Measurements from ENCODE around the gene TROAP. TPM values are rescaled to one million over a fixed set of nuclear protein-coding genes. Genes with fewer than 3 reads are reported as not detected.
"Not testable (repeated sequence)": the region's sequence is repeated elsewhere in the genome, so short reads cannot be mapped to it uniquely, and the experiment has no call there.

TROAP gene
- polyA plus RNA-seq, 4 donors = 1.3 to 29.5 (median 16.0) TPM; not detected in 1

DNA sequence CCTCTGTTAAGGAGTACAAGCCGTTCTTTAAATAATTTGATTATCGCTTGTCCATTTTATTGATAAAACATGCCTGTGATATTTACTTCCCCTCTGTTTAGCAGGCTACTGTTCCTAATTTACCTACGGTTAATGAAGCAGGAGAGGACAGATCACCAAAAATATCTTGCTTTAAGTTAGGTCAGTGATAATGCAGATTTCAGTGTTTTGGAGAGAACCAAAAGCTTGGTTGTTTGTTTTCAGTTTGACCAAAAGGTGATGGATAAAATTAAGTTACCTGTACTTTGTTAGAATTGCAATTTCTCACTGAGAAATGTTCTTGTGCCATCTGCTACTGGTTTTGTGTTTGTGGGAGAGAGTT lies 45.2 kb downstream of the TROAP start:
- H3K4me3 ChIP-seq (ENCODE audit: low read depth in 1 of 3, low read length in 3 of 3) = peak overlapping the region in 2 of 3 donors; percentile 83 to 92
- WGBS, 3 donors = 16 to 27% (median 22%) methylated on average over 3 of the region's 3 CpGs
- FAIRE-seq = no peak
- no peaks in the 10 kb centered on the region for H3K27me3 ChIP-seq (ENCODE audit: control insufficient read depth in 3 of 3, insufficient read depth in 3 of 3, low read length in 3 of 3)
- no peaks in the 10 kb centered on the region for H3K36me3 ChIP-seq (ENCODE audit: control insufficient read depth in 3 of 3, insufficient read depth in 2 of 3, low read depth in 1 of 3, low read length in 3 of 3)
- peak in 1 of 2 donors; percentile 13 for DNase-seq
- H3K9me3 ChIP-seq (ENCODE audit: control insufficient read depth in 2 of 2, insufficient read depth in 1 of 2, low read depth in 1 of 2, low read length in 1 of 2) = no peaks in the 10 kb centered on the region
- no peak overlapping the region for H3K27ac ChIP-seq (ENCODE audit: low read depth in 1 of 3, low read length in 2 of 3)
- peaks cover 0 to 6% (median 0%) of the 10 kb centered on the region in 3 donors for H3K4me1 ChIP-seq (ENCODE audit: control insufficient read depth in 3 of 3, insufficient read depth in 2 of 3, low read depth in 1 of 3, low read length in 2 of 3)

DNA sequence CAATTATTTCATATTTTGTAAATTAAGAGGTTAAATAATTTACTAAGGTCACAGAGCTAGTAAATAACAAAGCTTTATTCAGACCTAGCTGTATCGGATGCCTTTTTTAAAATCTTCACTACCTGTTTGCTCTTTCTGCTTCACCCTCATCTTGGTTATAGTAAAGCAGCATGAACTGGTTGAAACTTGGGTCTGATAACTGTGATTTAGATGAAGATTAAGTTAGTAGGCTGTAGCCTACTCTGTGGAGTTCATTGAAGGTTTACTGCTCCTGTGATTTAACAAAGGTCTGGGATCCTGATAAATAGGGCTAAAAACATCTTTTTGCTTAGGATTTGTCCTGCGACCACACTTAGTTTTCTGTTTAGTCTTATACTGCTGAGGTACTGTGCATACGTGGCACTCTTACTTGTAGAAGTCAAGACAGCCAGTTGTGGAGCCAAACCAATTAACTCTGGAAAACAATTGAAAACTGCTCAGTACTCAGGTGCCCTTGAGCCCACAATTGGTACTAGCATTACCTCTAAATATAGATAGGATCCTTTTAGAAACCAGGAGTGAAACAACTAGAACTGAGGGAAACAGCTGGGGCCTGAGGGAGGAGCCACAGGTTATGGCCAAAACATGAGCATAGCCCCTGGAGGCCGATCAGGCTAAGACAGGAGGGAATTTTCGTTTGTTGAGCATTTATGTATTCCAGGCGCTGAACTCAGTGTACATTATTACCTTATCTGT lies 46.5 kb downstream of the TROAP start:
- peaks cover 0 to 6% (median 0%) of the 10 kb centered on the region in 3 donors for H3K4me1 ChIP-seq (ENCODE audit: control insufficient read depth in 3 of 3, insufficient read depth in 2 of 3, low read depth in 1 of 3, low read length in 2 of 3)
- 41 to 57% (median 51%) methylated on average over 6 of the region's 6 CpGs for WGBS, 3 donors
- H3K27me3 ChIP-seq (ENCODE audit: control insufficient read depth in 3 of 3, insufficient read depth in 3 of 3, low read length in 3 of 3) = no peaks in the 10 kb centered on the region
- H3K36me3 ChIP-seq (ENCODE audit: control insufficient read depth in 3 of 3, insufficient read depth in 2 of 3, low read depth in 1 of 3, low read length in 3 of 3) = peaks cover 0 to 4% (median 0%) of the 10 kb centered on the region in 3 donors
- H3K9me3 ChIP-seq (ENCODE audit: control insufficient read depth in 2 of 2, insufficient read depth in 1 of 2, low read depth in 1 of 2, low read length in 1 of 2) = no peaks in the 10 kb centered on the region
- peak in 1 of 2 donors; percentile 35 for DNase-seq
- FAIRE-seq = no peak
- peak overlapping the region in 2 of 3 donors; percentile 24 to 57 for H3K27ac ChIP-seq (ENCODE audit: low read depth in 1 of 3, low read length in 2 of 3)
- H3K4me3 ChIP-seq (ENCODE audit: low read depth in 1 of 3, low read length in 3 of 3) = no peak overlapping the region

DNA sequence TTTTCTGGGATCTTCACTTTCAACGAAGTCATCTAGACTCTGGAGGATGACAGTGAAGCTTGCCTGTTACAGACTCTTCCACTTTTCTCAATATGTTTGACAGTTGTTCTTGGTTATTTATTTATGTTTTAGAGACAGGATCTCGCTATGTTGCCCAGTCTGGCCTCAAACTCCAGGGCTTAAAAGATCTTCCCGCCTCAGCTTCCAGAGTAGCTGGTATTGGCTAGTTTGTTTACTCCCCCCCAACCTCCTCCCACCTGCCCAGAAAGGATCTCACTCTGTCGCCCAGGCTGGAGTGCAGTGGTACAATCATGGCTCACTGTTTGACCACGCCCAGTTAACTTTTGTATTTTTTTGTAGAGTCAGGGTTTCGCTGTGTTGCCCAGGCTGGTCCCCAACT lies 47.5 kb downstream of the TROAP start:
- no peak for FAIRE-seq
- 91 to 95% (median 95%) methylated on average over 6 of the region's 6 CpGs for WGBS, 3 donors
- no peak overlapping the region for H3K27ac ChIP-seq (ENCODE audit: low read depth in 1 of 3, low read length in 2 of 3)
- no peaks in the 10 kb centered on the region for H3K9me3 ChIP-seq (ENCODE audit: control insufficient read depth in 2 of 2, insufficient read depth in 1 of 2, low read depth in 1 of 2, low read length in 1 of 2)
- peaks cover 0 to 6% (median 0%) of the 10 kb centered on the region in 3 donors for H3K4me1 ChIP-seq (ENCODE audit: control insufficient read depth in 3 of 3, insufficient read depth in 2 of 3, low read depth in 1 of 3, low read length in 2 of 3)
- no peak for DNase-seq
- H3K27me3 ChIP-seq (ENCODE audit: control insufficient read depth in 3 of 3, insufficient read depth in 3 of 3, low read length in 3 of 3) = no peaks in the 10 kb centered on the region
- no peak overlapping the region for H3K4me3 ChIP-seq (ENCODE audit: low read depth in 1 of 3, low read length in 3 of 3)
- H3K36me3 ChIP-seq (ENCODE audit: control insufficient read depth in 3 of 3, insufficient read depth in 2 of 3, low read depth in 1 of 3, low read length in 3 of 3) = peaks cover 0 to 4% (median 0%) of the 10 kb centered on the region in 3 donors

- Histone ChIP-seq H3K36me3 (ENCODE audit: control insufficient read depth in 3 of 3, insufficient read depth in 2 of 3, low read depth in 1 of 3, low read length in 3 of 3) (peaks cover 0 to 7% (median 0%) of the 10 kb centered on the region in 3 donors), H3K9me3 (ENCODE audit: control insufficient read depth in 2 of 2, insufficient read depth in 1 of 2, low read depth in 1 of 2, low read length in 1 of 2) (no peaks in the 10 kb centered on the region), H3K27ac (ENCODE audit: low read depth in 1 of 3, low read length in 2 of 3) (no peak overlapping the region), H3K4me1 (ENCODE audit: control insufficient read depth in 3 of 3, insufficient read depth in 2 of 3, low read depth in 1 of 3, low read length in 2 of 3) (peaks cover 0 to 4% (median 0%) of the 10 kb centered on the region in 3 donors), H3K4me3 (ENCODE audit: low read depth in 1 of 3, low read length in 3 of 3) (no peak overlapping the region), H3K27me3 (ENCODE audit: control insufficient read depth in 3 of 3, insufficient read depth in 3 of 3, low read length in 3 of 3) (no peaks in the 10 kb centered on the region)
- DNase-seq (no peak), FAIRE-seq (no peak)
- 87 to 93% (median 89%) methylated on average over 1 of the region's 1 CpG for WGBS, 3 donors
These were observed 52.4 kb downstream of the TROAP start for GRCh38 chr12:49375406-49375805.

GRCh38 chr12:49377386-49377785 lies 54.3 kb downstream of the TROAP start:
- H3K36me3 ChIP-seq (ENCODE audit: control insufficient read depth in 3 of 3, insufficient read depth in 2 of 3, low read depth in 1 of 3, low read length in 3 of 3) = peaks cover 0 to 7% (median 0%) of the 10 kb centered on the region in 3 donors
- no peak for FAIRE-seq
- H3K27ac ChIP-seq (ENCODE audit: low read depth in 1 of 3, low read length in 2 of 3) = no peak overlapping the region
- H3K27me3 ChIP-seq (ENCODE audit: control insufficient read depth in 3 of 3, insufficient read depth in 3 of 3, low read length in 3 of 3) = no peaks in the 10 kb centered on the region
- WGBS, 3 donors = 46 to 74% (median 48%) methylated on average over 2 of the region's 2 CpGs
- H3K4me3 ChIP-seq (ENCODE audit: low read depth in 1 of 3, low read length in 3 of 3) = no peak overlapping the region
- H3K9me3 ChIP-seq (ENCODE audit: control insufficient read depth in 2 of 2, insufficient read depth in 1 of 2, low read depth in 1 of 2, low read length in 1 of 2) = no peaks in the 10 kb centered on the region
- H3K4me1 ChIP-seq (ENCODE audit: control insufficient read depth in 3 of 3, insufficient read depth in 2 of 3, low read depth in 1 of 3, low read length in 2 of 3) = peaks cover 0 to 4% (median 0%) of the 10 kb centered on the region in 3 donors
- DNase-seq = peak in 1 of 2 donors; percentile 46

DNA sequence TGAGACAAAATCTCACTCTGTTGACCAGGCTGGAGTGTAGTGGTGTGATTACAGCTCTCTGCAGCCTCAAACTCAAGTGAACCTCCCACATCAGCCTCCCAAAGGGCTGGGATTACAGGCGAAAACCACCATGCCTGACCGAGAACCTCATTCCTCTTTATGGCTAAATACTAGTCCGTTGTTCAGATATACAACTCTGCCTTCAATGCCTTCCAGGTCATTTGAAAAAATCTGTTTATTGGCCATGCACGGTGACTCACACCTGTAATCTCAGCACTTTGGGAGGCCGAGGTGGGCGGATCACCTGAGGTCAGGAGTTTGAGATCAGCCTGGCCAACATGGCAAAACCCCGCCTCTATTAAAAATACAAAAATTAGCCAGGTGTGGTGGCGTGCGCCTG lies 57.1 kb downstream of the TROAP start:
- H3K36me3 ChIP-seq (ENCODE audit: control insufficient read depth in 3 of 3, insufficient read depth in 2 of 3, low read depth in 1 of 3, low read length in 3 of 3); H3K27me3 ChIP-seq (ENCODE audit: control insufficient read depth in 3 of 3, insufficient read depth in 3 of 3, low read length in 3 of 3); DNase-seq; H3K4me3 ChIP-seq (ENCODE audit: low read depth in 1 of 3, low read length in 3 of 3); H3K27ac ChIP-seq (ENCODE audit: low read depth in 1 of 3, low read length in 2 of 3); FAIRE-seq; H3K4me1 ChIP-seq (ENCODE audit: control insufficient read depth in 3 of 3, insufficient read depth in 2 of 3, low read depth in 1 of 3, low read length in 2 of 3); H3K9me3 ChIP-seq (ENCODE audit: control insufficient read depth in 2 of 2, insufficient read depth in 1 of 2, low read depth in 1 of 2, low read length in 1 of 2): not testable (repeated sequence)
- WGBS, 3 donors = 73 to 84% (median 78%) methylated on average over 8 to 9 of the region's 9 CpGs

Other genes starting within 250 kb of the TROAP start
- gene DHH, start 228.5 kb upstream of the TROAP start, polyA plus RNA-seq = 1 to 10 TPM in 1 of 4 donors, under 1 TPM in 1, not detected in 2; 0.15 to 2.3 TPM
- gene LMBR1L, start 212.4 kb upstream of the TROAP start, polyA plus RNA-seq = 100 to 1,000 TPM in 1 of 4 donors, 10 to 100 TPM in 3; 27.6 to 110 (median 81.8) TPM
- gene TUBA1B, start 191.9 kb upstream of the TROAP start, polyA plus RNA-seq = 1,000 to 10,000 TPM in 1 of 4 donors, 100 to 1,000 TPM in 3; 196 to 1,168 (median 451) TPM
- 100 to 1,000 TPM in 2 of 4 donors, 10 to 100 TPM in 1, 1 to 10 TPM in 1; 9.8 to 158 (median 73.6) TPM for gene TUBA1A, start 134.2 kb upstream of the TROAP start, polyA plus RNA-seq
- gene TUBA1C, start 58.2 kb upstream of the TROAP start, polyA plus RNA-seq = 100 to 1,000 TPM; 268 to 556 (median 393) TPM
- 10 to 100 TPM in 1 of 4 donors, 1 to 10 TPM in 1, not detected in 2; 9.1 to 89.9 TPM for gene PRPH, start 28.1 kb upstream of the TROAP start, polyA plus RNA-seq
- gene C1QL4, start 13.9 kb downstream of the TROAP start, polyA plus RNA-seq = under 1 TPM in 2 of 4 donors, not detected in 2; 0.07 to 0.12 TPM
- gene DNAJC22, start 23.6 kb downstream of the TROAP start, polyA plus RNA-seq = 10 to 100 TPM; 14.9 to 52.4 (median 20.8) TPM
- 10 to 100 TPM; 11.9 to 26.3 (median 14.4) TPM for gene SPATS2, start 44.2 kb downstream of the TROAP start, polyA plus RNA-seq
- gene KCNH3, start 215.8 kb downstream of the TROAP start, polyA plus RNA-seq = 1 to 10 TPM in 1 of 4 donors, under 1 TPM in 1, not detected in 2; 0.22 to 3.4 TPM
- 10 to 100 TPM; 53.4 to 77.4 (median 63.1) TPM for gene MCRS1, start 244.9 kb downstream of the TROAP start, polyA plus RNA-seq

Measured in small intestine (tissue), 7 donors.